Spleen (tissue), 7 donors: Measurements from ENCODE around the gene ABCG8.

Source experiments
- CTCF ChIP-seq, 11 experiments: fragments of 200-600 bp in 7 of 11; fragments of 450-650 bp in 4 of 11; sonication (generic) in 4 of 11; IDR thresholded peaks in 8 of 11; conservative IDR thresholded peaks in 3 of 11; 1 replicate in 7 of 11; 2 replicates in 4 of 11; pipeline versions ENCODE4 v1.4.0 to v1.8.0; 2016 to 2021; ENCODE audit warnings: antibody characterized with exemption in 11 of 11, inconsistent platforms in 4 of 11, mild to moderate bottlenecking in 1 of 11
- POLR2A ChIP-seq, 3 donors: fragments of 450-650 bp; IDR thresholded peaks; one replicate each; pipeline ENCODE4 v1.5.1; 2017; ENCODE audit warnings: antibody characterized with exemption in 3 of 3, mild to moderate bottlenecking in 1 of 3
- donor health status: DM: no; HTN: no; CAD: no; lungs with moderate emphysema.
- donor health status: DM: no; HTN: no; CAD: no.
- donor health status: DM: no; HTN: no; CAD: no.

- TF ChIP-seq CTCF (IDR thresholded peaks at IDR 0.05 in 8 of 11, conservative IDR thresholded peaks at IDR 0.05 in 3 of 11) (no peak), POLR2A (IDR thresholded peaks at IDR 0.05) (no peak)
These were observed 14.3 kb upstream of the ABCG8 start for GRCh38 chr2:43824512-43824911.
